HG03039 (cell line): ENCODE results near the gene TSPAN9.

ENCODE experiments used
- ATAC-seq: cut with Tn5 transposase; IDR thresholded peaks from one replicate; pipeline ENCODE4 v1.9.1; 2021; ENCODE audit warnings: mild to moderate bottlenecking, moderate library complexity; ENCODE audit not compliant: unreplicated experiment

The TSPAN9 gene

GRCh38 chr12:3137814-3138445, 60.8 kb downstream of the TSPAN9 start:
- no peak for ATAC-seq

GRCh38 chr12:3138941-3139511, 61.8 kb downstream of the TSPAN9 start:
- ATAC-seq, result no peak

DNA sequence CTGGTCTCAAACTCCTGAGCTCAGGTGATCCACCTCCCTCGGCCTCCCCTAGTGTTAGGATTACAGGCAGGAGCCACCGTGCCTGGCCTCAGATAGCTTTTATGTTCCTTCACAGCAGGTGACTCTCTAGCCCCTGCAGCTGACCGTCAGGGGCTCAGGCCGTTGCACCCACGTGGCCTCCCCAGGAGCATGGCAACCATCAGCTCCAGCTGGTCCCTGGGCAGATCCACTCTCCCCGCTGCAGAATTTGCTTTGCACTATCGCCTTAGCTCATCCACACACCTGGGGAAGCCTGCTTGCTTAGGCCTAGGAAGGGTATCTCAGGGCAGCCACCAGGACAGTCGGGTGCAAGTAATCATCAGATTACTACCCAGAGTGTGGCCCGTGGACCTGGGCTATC, 62.6 kb downstream of the TSPAN9 start:
- ATAC-seq, result no peak

GRCh38 chr12:3140284-3140683, 63.1 kb downstream of the TSPAN9 start:
- no peak for ATAC-seq

DNA sequence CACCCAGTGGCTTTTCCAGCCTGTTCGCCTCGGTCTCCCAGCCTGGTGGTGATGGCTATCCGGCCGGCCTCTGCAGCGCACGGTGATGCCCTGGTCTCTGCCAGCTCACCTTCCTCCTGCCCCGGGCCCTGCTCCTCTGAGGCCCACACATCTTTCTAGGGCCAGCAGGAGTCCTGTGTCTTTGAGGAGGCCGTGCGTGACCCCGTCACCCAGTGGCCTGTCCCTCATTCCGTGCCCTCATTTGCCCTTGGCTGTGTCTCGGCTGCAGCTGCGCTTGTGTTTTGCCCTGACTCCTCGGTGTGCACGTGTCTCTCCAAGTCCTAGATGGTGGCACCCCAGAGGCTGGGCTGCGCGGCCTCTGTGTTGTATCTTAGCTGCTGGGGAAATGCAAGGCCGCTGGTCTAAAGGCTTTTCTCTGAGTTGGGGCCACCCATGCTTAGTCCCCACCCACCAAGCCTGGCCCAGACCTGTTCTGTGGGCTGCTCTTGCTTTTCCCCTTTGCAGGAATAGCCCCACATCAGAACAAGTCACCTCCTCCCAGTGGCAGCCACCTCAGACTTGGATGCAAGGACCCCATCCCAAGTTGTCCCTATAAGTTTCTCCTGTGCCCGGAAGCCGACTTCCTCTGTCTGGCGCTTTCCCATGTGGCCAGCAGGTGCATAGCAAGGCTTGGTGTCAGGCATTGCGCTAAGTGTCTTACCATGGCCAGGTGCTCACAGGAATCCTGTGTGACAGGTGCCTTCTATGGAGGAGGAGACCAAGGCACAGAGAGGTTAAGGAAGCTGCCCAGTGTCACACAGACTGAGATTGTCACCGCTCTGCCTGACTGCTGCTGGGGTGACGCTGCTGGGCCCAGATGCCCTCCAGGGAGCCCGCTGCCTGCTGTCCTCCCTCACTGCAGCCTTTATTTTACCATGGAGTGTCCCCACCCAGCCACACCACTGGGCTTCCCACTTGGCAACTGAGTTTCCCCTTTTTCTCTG, 64.5 kb downstream of the TSPAN9 start:
- no peak for ATAC-seq

DNA sequence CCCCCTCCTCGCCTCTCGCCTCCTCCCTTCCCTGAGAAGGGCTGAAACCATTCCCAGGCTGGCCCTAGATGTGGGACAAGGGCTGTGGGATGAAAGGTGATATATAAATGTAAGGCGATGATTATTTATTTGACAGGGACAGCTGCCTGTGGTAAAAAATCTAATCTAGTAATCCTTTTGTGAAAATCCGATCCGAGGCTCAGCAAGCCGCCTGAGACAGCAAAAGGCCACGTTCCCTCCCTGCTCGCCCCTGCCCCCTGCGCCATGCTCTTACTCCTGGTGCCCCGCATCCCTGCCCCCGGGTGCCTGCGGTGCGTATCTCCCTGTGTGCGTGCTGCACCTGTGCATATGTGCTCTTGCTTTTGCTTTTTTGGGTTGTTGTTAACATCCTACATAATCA, 65.2 kb downstream of the TSPAN9 start:
- no peak for ATAC-seq

GRCh38 chr12:3144495-3144894, 67.3 kb downstream of the TSPAN9 start:
- no peak for ATAC-seq

DNA sequence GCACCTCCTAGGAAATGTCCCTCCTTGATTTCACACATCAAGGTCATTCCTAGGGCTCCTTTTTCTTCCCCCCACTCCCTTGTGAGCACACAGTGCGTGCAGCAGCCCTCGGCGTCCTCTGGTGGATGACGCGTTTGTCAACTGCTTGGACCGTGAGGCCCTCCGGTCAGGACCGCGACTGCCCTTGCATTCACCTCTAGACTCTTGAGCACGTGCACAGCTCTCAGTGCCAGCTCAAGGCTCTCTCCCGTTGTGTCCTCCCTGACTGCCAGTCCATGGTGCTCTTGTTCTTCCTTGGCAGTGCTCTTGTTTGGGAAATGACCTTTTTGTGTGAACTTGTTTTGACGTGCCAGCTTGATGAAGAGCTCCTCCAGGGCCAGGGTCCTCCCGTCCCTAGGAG, 67.9 kb downstream of the TSPAN9 start:
- ATAC-seq, result no peak

GRCh38 chr12:3145546-3146310, 68.5 kb downstream of the TSPAN9 start:
- ATAC-seq, result no peak

- no peak for ATAC-seq
Observed at GRCh38 chr12:3147260-3147659, 70.1 kb downstream of the TSPAN9 start.

DNA sequence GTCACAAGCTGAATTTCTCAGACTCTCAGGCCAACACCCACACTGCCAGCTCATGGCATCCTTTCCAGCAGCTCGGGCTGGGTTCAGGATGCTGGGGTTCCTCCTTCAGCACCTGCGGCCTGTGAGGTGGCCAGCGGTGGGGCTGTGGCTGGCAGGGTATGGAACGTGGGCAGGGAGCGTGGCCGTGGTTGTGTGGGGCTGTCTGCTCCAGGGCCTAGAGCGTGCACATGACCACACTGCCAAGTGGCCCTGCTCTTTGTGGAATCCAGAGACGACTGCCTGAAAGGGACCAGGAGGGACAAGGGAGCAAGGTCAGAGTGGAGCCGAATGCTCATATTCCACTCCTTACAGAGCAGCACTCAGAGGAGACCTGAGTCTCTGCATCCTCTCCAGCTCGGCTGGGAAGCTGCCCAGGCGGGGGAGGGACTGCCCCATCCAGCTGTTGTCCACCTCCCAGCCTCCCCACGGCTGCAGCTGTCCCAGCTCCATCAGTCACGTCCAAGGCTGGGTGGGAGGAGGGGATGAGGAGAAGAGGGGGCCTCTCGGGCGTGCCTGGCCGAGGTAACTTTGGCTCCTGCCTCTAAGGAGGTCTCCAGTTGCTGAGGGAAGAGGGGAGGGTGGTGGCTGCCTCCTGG, 71.3 kb downstream of the TSPAN9 start:
- no peak for ATAC-seq

GRCh38 chr12:3149515-3150307, 72.5 kb downstream of the TSPAN9 start:
- no peak for ATAC-seq

GRCh38 chr12:3150308-3150670, 73.1 kb downstream of the TSPAN9 start:
- no peak for ATAC-seq

DNA sequence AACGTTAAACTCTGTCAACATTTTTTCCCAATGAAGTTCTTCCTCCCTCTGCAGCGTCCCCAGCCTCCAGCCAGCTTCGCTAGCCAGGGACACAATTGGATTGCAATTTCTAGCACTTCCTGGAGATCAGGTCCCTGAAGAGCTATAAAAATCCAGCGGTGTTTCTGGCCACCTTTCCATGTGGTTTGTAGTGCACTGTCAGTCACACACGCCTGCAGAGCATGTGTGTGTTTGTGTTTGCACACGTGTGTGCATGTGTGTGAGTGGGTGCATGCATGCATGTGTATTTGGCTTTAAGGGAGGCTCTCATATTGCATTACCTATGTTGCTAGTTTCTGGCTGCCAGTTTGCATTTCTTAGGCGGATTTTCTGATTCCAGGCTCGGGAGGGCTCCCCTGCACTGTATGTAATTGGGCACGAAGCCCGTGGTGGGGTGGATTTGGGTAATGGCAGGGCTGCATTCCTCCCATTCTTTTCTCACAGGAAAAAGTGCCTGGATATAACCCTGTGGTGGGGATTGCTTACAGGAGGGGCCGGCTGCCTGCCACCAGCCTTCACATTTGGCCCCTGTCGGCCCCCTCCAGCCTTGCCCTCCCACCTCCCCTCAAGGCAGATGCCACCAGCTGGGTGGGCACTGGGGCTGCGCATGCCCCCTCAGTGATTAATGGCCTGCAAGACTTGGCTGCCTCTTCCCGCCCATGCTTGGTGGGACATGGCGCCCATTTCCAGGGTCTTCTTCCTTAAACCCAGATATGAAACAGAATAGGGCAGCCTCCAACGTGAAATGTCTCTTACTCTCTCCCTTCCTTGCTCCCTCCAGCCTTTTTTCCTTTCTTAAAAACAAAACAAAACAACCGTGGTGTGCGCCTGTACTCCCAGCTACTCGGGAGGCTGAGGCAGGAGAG, 74.0 kb downstream of the TSPAN9 start:
- no peak for ATAC-seq

- no peak for ATAC-seq
Observed at GRCh38 chr12:3152011-3152511, 74.9 kb downstream of the TSPAN9 start.

DNA sequence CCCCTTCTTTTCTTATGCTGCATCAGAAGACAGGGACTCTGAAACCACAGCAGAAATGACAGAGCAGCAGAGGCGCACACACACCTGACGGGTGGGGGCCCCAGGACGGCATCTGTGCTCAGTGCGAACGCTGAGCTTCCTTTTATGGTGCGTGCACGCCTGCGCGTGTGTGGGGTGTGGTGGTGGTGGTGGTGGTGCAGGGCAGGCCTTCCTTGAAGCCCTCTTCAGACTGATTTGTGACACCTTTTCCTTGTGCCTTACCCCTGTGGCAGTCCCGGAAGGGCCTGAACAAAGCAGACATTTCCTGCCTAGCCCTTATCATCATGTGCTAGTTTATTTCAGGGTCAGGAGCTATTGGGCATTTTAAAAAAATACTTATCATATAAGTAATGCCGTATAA, 75.7 kb downstream of the TSPAN9 start:
- ATAC-seq, result no peak

- ATAC-seq, result no peak
Observed at GRCh38 chr12:3154006-3154405, 76.8 kb downstream of the TSPAN9 start.

DNA sequence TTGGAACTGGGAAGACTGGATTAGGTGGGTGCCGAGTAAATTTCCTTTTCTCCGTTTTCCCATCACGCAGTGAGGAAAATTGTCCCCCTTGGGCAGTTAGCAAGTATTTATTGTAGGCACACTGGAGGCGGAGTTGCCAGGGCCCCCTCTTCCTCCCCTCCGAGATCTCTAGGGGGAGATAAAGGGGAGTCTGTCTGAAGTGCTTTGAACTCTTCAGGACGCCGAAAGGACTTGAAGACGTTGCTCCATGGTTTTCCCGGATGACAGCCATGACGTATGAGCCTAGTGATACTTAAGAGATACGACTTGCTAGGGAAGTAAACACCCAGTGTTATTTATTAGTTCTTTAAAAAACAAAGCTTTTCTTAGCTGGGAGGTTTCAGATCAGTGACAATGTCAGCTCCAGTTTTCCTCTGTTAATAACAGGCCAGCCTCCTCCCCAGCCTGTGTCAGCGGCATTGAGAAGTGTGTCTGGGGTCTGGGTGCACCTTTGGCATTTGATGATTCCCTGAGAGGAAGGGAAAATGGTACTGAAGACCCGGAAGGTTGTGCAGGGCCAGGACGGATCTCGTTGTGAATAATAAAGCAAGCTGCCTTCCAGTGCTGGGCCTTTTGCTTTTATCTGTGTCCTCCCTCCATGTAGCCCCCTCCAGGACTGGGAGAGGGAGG, 78.7 kb downstream of the TSPAN9 start:
- no peak for ATAC-seq
